ENCODE measurements around the gene UNC79.

The UNC79 gene

GRCh38 chr14:93714605-93715004 is 283.9 kb downstream of the UNC79 start:
- no peak overlapping the region for H3K4me3 ChIP-seq (replicated peaks; ENCODE audit: insufficient read depth, low read length)
- peaks cover 3% of the 10 kb centered on the region for H3K27me3 ChIP-seq (ENCODE audit: insufficient read depth, poor library complexity, severe bottlenecking)
- H3K27ac ChIP-seq (replicated peaks): no peak overlapping the region
- DNase-seq (ENCODE audit: low read depth in 1 of 2, low spot score in 1 of 2): no peak
- TF ChIP-seq SPI1 (IDR thresholded peaks at IDR 0.05; ENCODE audit: borderline replicate concordance, low read depth): no peak
- TF ChIP-seq GABPA (IDR thresholded peaks at IDR 0.05; ENCODE audit: low read depth): no peak
- no peak for TF ChIP-seq REST (IDR thresholded peaks at IDR 0.05; ENCODE audit: insufficient replicate concordance, low read depth)
- TF ChIP-seq CTCF (IDR thresholded peaks at IDR 0.05; ENCODE audit: insufficient read depth, low read length): no peak
- no peak for TF ChIP-seq POLR2AphosphoS5 (IDR thresholded peaks at IDR 0.05; ENCODE audit: low read depth)

- no peak for DNase-seq (ENCODE audit: low read depth in 1 of 2, low spot score in 1 of 2)
- Histone ChIP-seq H3K27ac (replicated peaks) (no peak overlapping the region), H3K4me3 (replicated peaks; ENCODE audit: insufficient read depth, low read length) (no peak overlapping the region), H3K27me3 (ENCODE audit: insufficient read depth, poor library complexity, severe bottlenecking) (peaks cover 3% of the 10 kb centered on the region)
- no peak for TF ChIP-seq CTCF (IDR thresholded peaks at IDR 0.05; ENCODE audit: insufficient read depth, low read length)
- TF ChIP-seq POLR2AphosphoS5 (IDR thresholded peaks at IDR 0.05; ENCODE audit: low read depth): no peak
- no peak for TF ChIP-seq GABPA (IDR thresholded peaks at IDR 0.05; ENCODE audit: low read depth)
- TF ChIP-seq SPI1 (IDR thresholded peaks at IDR 0.05; ENCODE audit: borderline replicate concordance, low read depth): no peak
- TF ChIP-seq REST (IDR thresholded peaks at IDR 0.05; ENCODE audit: insufficient replicate concordance, low read depth): no peak
Measured at GRCh38 chr14:93715279-93715927, 284.7 kb downstream of the UNC79 start.

GRCh38 chr14:93716002-93716745 is 285.4 kb downstream of the UNC79 start:
- DNase-seq (ENCODE audit: low read depth in 1 of 2, low spot score in 1 of 2): no peak
- Histone ChIP-seq H3K27ac (replicated peaks) (no peak overlapping the region), H3K27me3 (ENCODE audit: insufficient read depth, poor library complexity, severe bottlenecking) (peaks cover 3% of the 10 kb centered on the region), H3K4me3 (replicated peaks; ENCODE audit: insufficient read depth, low read length) (no peak overlapping the region)
- no peak for TF ChIP-seq REST (IDR thresholded peaks at IDR 0.05; ENCODE audit: insufficient replicate concordance, low read depth)
- no peak for TF ChIP-seq GABPA (IDR thresholded peaks at IDR 0.05; ENCODE audit: low read depth)
- no peak for TF ChIP-seq SPI1 (IDR thresholded peaks at IDR 0.05; ENCODE audit: borderline replicate concordance, low read depth)
- no peak for TF ChIP-seq CTCF (IDR thresholded peaks at IDR 0.05; ENCODE audit: insufficient read depth, low read length)
- no peak for TF ChIP-seq POLR2AphosphoS5 (IDR thresholded peaks at IDR 0.05; ENCODE audit: low read depth)
